ENCODE data around the gene NID2.

NID2 gene

GRCh38 chr14:51996148-51996746 is 72.6 kb downstream of the NID2 start:
- DNase-seq, result no peak

GRCh38 chr14:51993285-51993920 is 75.5 kb downstream of the NID2 start:
- peak; percentile 21 for DNase-seq

- DNase-seq, result no peak
Observed at GRCh38 chr14:51990488-51990887, 78.4 kb downstream of the NID2 start.

GRCh38 chr14:51989293-51990234 is 79.3 kb downstream of the NID2 start, which contains the start of gene RTRAF:
RTRAF (plus strand) TSS chr14:51989546; CDS start chr14:51989640, 94 bp downstream.
- peak; percentile 87 for DNase-seq

DNA sequence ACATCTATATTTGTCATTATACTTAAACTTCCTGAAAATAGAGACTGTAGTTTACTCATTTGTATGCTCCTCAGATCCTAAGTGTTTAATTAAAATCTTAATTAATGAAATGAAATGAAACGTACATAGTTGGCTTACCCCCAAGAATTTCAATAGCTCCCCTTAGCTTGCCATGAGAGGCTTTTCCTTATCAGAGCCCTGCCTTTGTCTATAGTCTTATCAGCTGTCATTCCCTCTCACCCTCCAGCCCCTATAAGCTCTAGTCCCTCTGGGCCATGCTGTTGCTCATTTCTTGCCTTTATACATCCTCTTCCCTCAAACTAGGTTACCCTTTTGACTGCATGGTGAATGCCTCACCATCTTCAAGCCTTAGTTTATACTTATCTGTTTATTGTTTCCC is 80.6 kb downstream of the NID2 start:
- DNase-seq, result no peak

GRCh38 chr14:51981218-51981854 is 87.5 kb downstream of the NID2 start:
- DNase-seq, result no peak

- peak; percentile 58 for DNase-seq
Observed at GRCh38 chr14:51979088-51979709, 89.7 kb downstream of the NID2 start.

GRCh38 chr14:51978681-51979085 is 90.2 kb downstream of the NID2 start:
- no peak for DNase-seq

DNA sequence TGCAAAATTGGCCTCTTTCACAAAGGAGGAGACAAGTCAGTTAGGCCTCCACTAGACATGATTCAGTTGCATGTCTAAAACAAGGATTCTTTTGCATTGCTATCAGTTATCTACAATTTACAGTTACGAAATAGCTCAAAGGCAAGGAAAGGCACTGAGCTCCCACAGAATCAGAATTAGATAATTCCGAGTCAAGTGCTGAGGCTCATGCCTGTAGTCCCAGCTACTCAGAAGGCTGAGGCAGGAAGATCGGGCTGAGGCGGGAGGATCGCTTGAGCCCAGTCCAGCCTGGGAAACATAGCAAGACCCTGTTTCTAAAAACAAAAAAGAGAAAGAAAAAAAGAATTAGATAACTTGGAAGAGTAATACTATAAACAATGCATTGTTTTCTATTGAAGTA is 91.8 kb downstream of the NID2 start:
- no peak for DNase-seq

DNA sequence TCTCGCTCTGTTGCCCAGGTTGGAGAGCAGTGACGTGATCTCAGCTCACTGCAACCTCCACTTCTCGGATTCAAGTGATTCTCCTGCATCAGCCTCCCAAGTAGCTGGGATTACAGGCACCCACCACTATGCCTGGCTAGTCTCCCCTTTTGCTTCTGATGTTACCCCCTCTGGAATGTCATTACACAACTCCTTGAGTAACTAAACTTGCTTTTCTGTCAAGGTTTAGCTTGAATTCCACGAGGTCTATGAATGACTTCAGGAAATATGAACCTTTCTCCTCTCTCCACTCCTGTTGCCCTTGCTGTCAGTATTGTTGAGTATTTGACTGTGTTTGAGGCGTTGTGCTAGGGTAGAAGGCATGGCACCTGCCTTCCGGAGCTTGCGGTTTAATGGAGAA is 96.3 kb downstream of the NID2 start:
- DNase-seq, result no peak

DNA sequence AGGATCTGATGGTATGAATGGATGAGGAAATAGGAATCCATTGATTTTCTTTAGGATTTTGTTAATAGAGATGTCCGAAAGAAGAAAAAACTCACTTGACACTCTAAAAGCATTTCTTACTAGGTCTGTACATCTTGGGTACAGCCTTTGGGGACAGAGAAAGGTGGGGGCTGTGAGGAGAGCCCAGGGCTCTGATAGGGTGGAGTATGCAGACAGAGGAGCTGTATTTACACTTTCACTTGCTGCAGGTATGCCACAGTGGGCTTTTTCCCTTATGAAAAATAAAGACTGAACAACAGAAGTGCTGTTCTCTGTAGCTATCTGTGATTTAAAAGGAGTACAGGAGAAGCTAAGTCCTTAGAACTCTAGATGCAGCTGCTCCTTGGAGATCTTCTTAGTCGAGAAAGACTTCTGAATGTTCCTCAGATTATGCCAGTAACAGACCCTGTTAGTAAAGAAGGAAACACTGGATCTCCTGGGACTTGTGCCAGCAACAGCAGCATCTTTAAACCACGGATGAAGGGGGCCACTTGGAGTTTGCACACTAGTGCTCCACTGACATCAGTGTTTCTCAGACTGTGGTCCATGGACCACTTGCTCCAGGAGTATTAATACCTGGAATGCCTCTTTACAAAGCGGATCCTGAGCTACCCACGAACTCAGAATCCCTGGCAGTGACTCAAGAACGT is 98.9 kb downstream of the NID2 start:
- DNase-seq, result no peak

- DNase-seq, result no peak
Observed at GRCh38 chr14:51967521-51967920, 101.3 kb downstream of the NID2 start.

- no peak for DNase-seq
Observed at GRCh38 chr14:51963286-51963685, 105.6 kb downstream of the NID2 start.

GRCh38 chr14:51962711-51963110 is 106.1 kb downstream of the NID2 start:
- no peak for DNase-seq

DNA sequence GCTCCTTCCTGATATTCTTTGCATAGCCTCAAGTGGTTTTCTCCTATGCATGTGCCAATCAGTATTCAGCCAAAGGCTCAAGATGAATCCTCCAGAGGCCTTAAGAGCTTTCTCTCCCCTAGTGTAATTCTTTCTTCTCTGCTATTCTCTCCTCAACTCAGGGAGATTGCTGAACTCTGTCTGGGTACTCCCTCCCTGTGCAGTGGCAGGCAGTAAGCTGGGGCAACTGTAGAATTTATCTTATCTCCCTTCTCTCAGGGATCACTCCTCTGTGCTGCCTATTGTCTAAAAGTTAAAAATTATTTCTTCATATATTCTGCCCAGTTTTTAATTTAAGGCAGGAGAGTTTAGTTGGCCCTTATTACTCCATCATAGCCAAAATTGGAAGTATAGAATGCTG is 108.0 kb downstream of the NID2 start:
- no peak for DNase-seq

DNA sequence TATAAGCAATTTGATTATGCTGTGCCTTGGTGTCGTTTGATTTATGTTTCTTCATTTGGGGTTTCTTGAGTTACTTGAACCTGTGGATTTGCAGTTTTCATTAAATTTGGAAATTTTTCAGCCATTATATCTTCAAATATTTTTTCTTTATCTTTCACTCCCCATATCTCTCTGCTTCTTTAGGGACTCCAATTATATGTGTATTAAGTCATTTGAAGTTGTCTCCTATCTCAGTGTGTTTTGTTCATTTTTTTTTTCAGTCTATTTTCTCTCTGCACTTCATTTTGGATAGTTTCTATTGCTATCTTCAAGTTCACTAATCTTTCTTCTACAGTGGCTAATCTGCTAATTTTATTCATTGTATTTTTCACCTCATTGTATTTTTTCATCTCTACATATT is 108.9 kb downstream of the NID2 start:
- no peak for DNase-seq

DNA sequence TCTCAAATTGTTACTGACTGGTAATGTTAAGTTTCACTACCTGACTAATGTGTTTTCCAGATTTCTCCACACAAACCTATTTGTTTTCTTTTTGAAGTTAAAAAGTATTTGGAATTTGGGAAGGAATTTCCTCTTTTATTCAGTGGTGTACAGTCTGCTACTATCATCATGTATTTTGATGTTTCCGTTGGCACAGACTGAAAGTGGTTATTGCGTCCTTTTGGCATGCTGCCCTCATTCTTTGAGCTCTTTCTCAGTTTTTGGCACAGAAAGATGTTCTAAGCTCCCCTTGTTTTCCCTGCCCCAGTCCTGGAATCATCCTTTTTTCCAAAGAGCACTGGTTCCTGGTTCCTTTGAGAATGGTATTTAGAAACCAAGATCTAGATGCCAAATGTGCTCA is 110.9 kb downstream of the NID2 start:
- no peak for DNase-seq

Data from MV-4-11 (cell line).